NCI-H187 treated with DMSO at 0.1 percent for 48 hours (cell line): ENCODE results near the gene FAM24B.
"Not testable (repeated sequence)": the region's sequence is repeated elsewhere in the genome, so short reads cannot be mapped to it uniquely, and the experiment has no call there.

Experiments
- DNase-seq: peaks from one replicate; lab custom pipeline; 2025; lab: John Stamatoyannopoulos, UW

The FAM24B gene

GRCh38 chr10:122858042-122858441, 21.3 kb downstream of the FAM24B start:
- DNase-seq = not testable (repeated sequence)

GRCh38 chr10:122856902-122857301, 22.5 kb downstream of the FAM24B start:
- DNase-seq = no peak

GRCh38 chr10:122855745-122856144, 23.6 kb downstream of the FAM24B start:
- no peak for DNase-seq

GRCh38 chr10:122854648-122855047, 24.7 kb downstream of the FAM24B start:
- DNase-seq = no peak

- DNase-seq = no peak
These were observed 25.6 kb downstream of the FAM24B start for GRCh38 chr10:122853665-122854313.

- no peak for DNase-seq
These were observed 27.1 kb downstream of the FAM24B start for GRCh38 chr10:122852261-122852660.

GRCh38 chr10:122850705-122851640, 28.4 kb downstream of the FAM24B start:
- no peak for DNase-seq

- DNase-seq = no peak
These were observed 29.3 kb downstream of the FAM24B start for GRCh38 chr10:122849900-122850605.

GRCh38 chr10:122849090-122849489, 30.3 kb downstream of the FAM24B start:
- DNase-seq = no peak

- DNase-seq = peak; percentile 0
These were observed 31.4 kb downstream of the FAM24B start for GRCh38 chr10:122847782-122848604.

GRCh38 chr10:122845783-122846332, 33.5 kb downstream of the FAM24B start, which contains the start of gene CUZD1:
CUZD1 (minus strand) TSS chr10:122845857; CDS start chr10:122845843, 14 bp downstream.
- DNase-seq = no peak

GRCh38 chr10:122844146-122844545, 35.2 kb downstream of the FAM24B start:
- DNase-seq = no peak

- DNase-seq = no peak
These were observed 37.8 kb downstream of the FAM24B start for GRCh38 chr10:122841569-122841968.

GRCh38 chr10:122839505-122839904, 39.9 kb downstream of the FAM24B start:
- no peak for DNase-seq

- DNase-seq = no peak
These were observed 40.5 kb downstream of the FAM24B start for GRCh38 chr10:122838880-122839279.

GRCh38 chr10:122835908-122836307, 43.5 kb downstream of the FAM24B start:
- DNase-seq = no peak

GRCh38 chr10:122830965-122831353, 48.4 kb downstream of the FAM24B start:
- no peak for DNase-seq

- no peak for DNase-seq
These were observed 49.0 kb downstream of the FAM24B start for GRCh38 chr10:122830273-122830964.

GRCh38 chr10:122829454-122829853, 49.9 kb downstream of the FAM24B start:
- DNase-seq = no peak

- no peak for DNase-seq
These were observed 50.6 kb downstream of the FAM24B start for GRCh38 chr10:122828716-122829255.
